ENCODE results near the gene ADGRL1.
A peak's percentile ranks its signal among the peaks of the same experiment; 100 is the strongest.
"Not testable (repeated sequence)": the region's sequence is repeated elsewhere in the genome, so short reads cannot be mapped to it uniquely, and the experiment has no call there.

The ADGRL1 gene

GRCh38 chr19:14161305-14161704 lies 44.7 kb downstream of the ADGRL1 start:
- DNase-seq (ENCODE audit: low spot score): no peak

GRCh38 chr19:14160017-14160703 lies 45.8 kb downstream of the ADGRL1 start:
- DNase-seq (ENCODE audit: low spot score): no peak

GRCh38 chr19:14159059-14159458 lies 46.9 kb downstream of the ADGRL1 start:
- no peak for DNase-seq (ENCODE audit: low spot score)

- DNase-seq (ENCODE audit: low spot score): no peak
Measured at GRCh38 chr19:14158276-14159023, 47.5 kb downstream of the ADGRL1 start.

GRCh38 chr19:14156971-14157717 lies 48.8 kb downstream of the ADGRL1 start:
- no peak for DNase-seq (ENCODE audit: low spot score)

- no peak for DNase-seq (ENCODE audit: low spot score)
Measured at GRCh38 chr19:14156122-14156521, 49.8 kb downstream of the ADGRL1 start.

GRCh38 chr19:14155371-14155770 lies 50.6 kb downstream of the ADGRL1 start:
- no peak for DNase-seq (ENCODE audit: low spot score)

- no peak for DNase-seq (ENCODE audit: low spot score)
Measured at GRCh38 chr19:14152713-14153112, 53.3 kb downstream of the ADGRL1 start.

GRCh38 chr19:14150770-14151661 lies 55.0 kb downstream of the ADGRL1 start:
- DNase-seq (ENCODE audit: low spot score): no peak

- no peak for DNase-seq (ENCODE audit: low spot score)
Measured at GRCh38 chr19:14150041-14150769, 55.8 kb downstream of the ADGRL1 start.

GRCh38 chr19:14149509-14149994 lies 56.4 kb downstream of the ADGRL1 start:
- DNase-seq (ENCODE audit: low spot score): no peak

GRCh38 chr19:14148751-14149410 lies 57.1 kb downstream of the ADGRL1 start:
- no peak for DNase-seq (ENCODE audit: low spot score)

- DNase-seq (ENCODE audit: low spot score): peak; percentile 59
Measured at GRCh38 chr19:14147797-14148605, 58.0 kb downstream of the ADGRL1 start.

GRCh38 chr19:14146789-14147216 lies 59.2 kb downstream of the ADGRL1 start:
- peak; percentile 9 for DNase-seq (ENCODE audit: low spot score)

GRCh38 chr19:14146169-14146568 lies 59.8 kb downstream of the ADGRL1 start:
- not testable (repeated sequence) for DNase-seq (ENCODE audit: low spot score)

GRCh38 chr19:14145381-14145780 lies 60.6 kb downstream of the ADGRL1 start:
- DNase-seq (ENCODE audit: low spot score): no peak

- DNase-seq (ENCODE audit: low spot score): no peak
Measured at GRCh38 chr19:14142262-14143190, 63.4 kb downstream of the ADGRL1 start.

- no peak for DNase-seq (ENCODE audit: low spot score)
Measured at GRCh38 chr19:14141041-14141440, 64.9 kb downstream of the ADGRL1 start.

Data from kidney tubule cell (primary cell).